GM23248 (cell line): ENCODE measurements around the gene PACSIN3. TPM values are rescaled to one million over a fixed set of nuclear protein-coding genes. Genes with fewer than 3 reads are reported as not detected.

Experiments used
- DNase-seq: peaks from one replicate; pipeline ENCODE4 v3.0.0-alpha.2; 2015
- H2AFZ ChIP-seq: fragments of 200-600 bp; sonication (generic); 2 replicates; pipeline ENCODE4 v1.6.1; 2016; ENCODE audit warnings: antibody characterized with exemption
- H3F3A ChIP-seq: fragments of 200-600 bp; sonication (generic); 2 replicates; pipeline ENCODE4 v1.6.1; 2016; ENCODE audit warnings: mild to moderate bottlenecking, antibody characterized with exemption, mixed run types; ENCODE audit not compliant: insufficient read depth
- H3K27ac ChIP-seq: fragments of 200-600 bp; sonication (generic); 2 replicates; pipeline ENCODE4 v1.5.1; 2016; ENCODE audit warnings: mild to moderate bottlenecking
- H3K27me3 ChIP-seq: fragments of 200-600 bp; sonication (generic); replicated peaks from 2 replicates; pipeline ENCODE4 v1.6.1; 2016; ENCODE audit warnings: mild to moderate bottlenecking; ENCODE audit not compliant: insufficient read depth
- H3K36me3 ChIP-seq: fragments of 200-600 bp; sonication (generic); 2 replicates; pipeline ENCODE4 v1.6.1; 2016; ENCODE audit warnings: low read depth, mild to moderate bottlenecking
- H3K4me1 ChIP-seq: fragments of 200-600 bp; sonication (generic); 2 replicates; pipeline ENCODE4 v1.6.1; 2016; ENCODE audit warnings: mild to moderate bottlenecking; ENCODE audit not compliant: insufficient read depth
- H3K4me2 ChIP-seq: fragments of 200-600 bp; sonication (generic); one replicate; pipeline ENCODE4 v1.6.1; 2016; ENCODE audit warnings: mild to moderate bottlenecking; ENCODE audit not compliant: unreplicated experiment
- H3K4me3 ChIP-seq: fragments of 200-600 bp; sonication (generic); 2 replicates; pipeline ENCODE4 v1.5.1; 2016; ENCODE audit warnings: mild to moderate bottlenecking
- H3K79me2 ChIP-seq: fragments of 200-600 bp; sonication (generic); 2 replicates; pipeline ENCODE4 v1.6.1; 2016; ENCODE audit warnings: mild to moderate bottlenecking; ENCODE audit not compliant: insufficient read depth
- H3K9ac ChIP-seq: fragments of 200-600 bp; sonication (generic); 2 replicates; pipeline ENCODE4 v1.6.1; 2016; ENCODE audit warnings: mild to moderate bottlenecking
- H3K9me2 ChIP-seq: fragments of 200-600 bp; sonication (generic); 2 replicates; pipeline ENCODE4 v1.6.1; 2016; ENCODE audit warnings: mixed run types, mild to moderate bottlenecking, moderate library complexity; ENCODE audit not compliant: insufficient read depth
- H3K9me3 ChIP-seq: fragments of 200-600 bp; sonication (generic); one replicate; pipeline ENCODE4 v1.6.1; 2017; ENCODE audit warnings: low read depth
- H4K20me1 ChIP-seq: fragments of 200-600 bp; sonication (generic); 2 replicates; pipeline ENCODE4 v1.6.0; 2016; ENCODE audit not compliant: insufficient read depth
- EZH2 ChIP-seq: fragments of 200-600 bp; sonication (generic); IDR thresholded peaks from 2 replicates; pipeline ENCODE4 v1.6.1; 2018; ENCODE audit warnings: antibody characterized with exemption, mild to moderate bottlenecking; ENCODE audit not compliant: insufficient read depth, poor library complexity, severe bottlenecking
- EZH2phosphoT487 ChIP-seq: fragments of 200-600 bp; sonication (generic); IDR thresholded peaks from 2 replicates; pipeline ENCODE4 v1.6.1; 2018; ENCODE audit warnings: antibody characterized with exemption, moderate library complexity, mild to moderate bottlenecking, low read depth; ENCODE audit not compliant: insufficient read depth
- WGBS, 2 experiments: methylation state at CpG; one replicate each; pipeline ENCODE4 v1.1.6; 2015 to 2017; ENCODE audit warnings: low lambda C conversion rate in 2 of 2, low coverage in 1 of 2; ENCODE audit errors: missing lambda C conversion rate in 2 of 2; 5-methylcytosine and 5-hydroxymethylcytosine counted together
- in situ Hi-C: fragments of 300-500 bp; cut with MboI; formaldehyde crosslinking; loops from 2 replicates; pipeline ENCODE4 v1.15.0; 2020
- polyA plus RNA-seq: library from polyadenylated mRNA; unstranded; fragments of >200 nt; fragmentation: Nextera tagmentation; extraction: Ambion mirVana; gene quantifications from 2 replicates; pipeline ENCODE4 v1.2.1, GENCODE V29; 2016
- total RNA-seq: library from RNA; depleted of rRNA; stranded (reverse); fragments of >200 nt; shearing (Covaris generic); gene quantifications from 2 replicates; pipeline ENCODE4 v1.2.3, GENCODE V29; 2014

PACSIN3 gene
- total and polyA plus RNA-seq, 2 experiments from 2014 or later, result 9.7 to 13.6 TPM

GRCh38 chr11:47163898-47164297 lies 22.3 kb downstream of the PACSIN3 start:
- no peaks in the 10 kb centered on the region for H3K9me2 ChIP-seq
- H3K36me3 ChIP-seq, result peaks cover 19% of the 10 kb centered on the region; the same call in 1 of the 2 replicates
- H3K4me1 ChIP-seq, result no peaks in the 10 kb centered on the region
- no peak overlapping the region for H3K27ac ChIP-seq
- no peak for DNase-seq
- TF ChIP-seq EZH2, result no peak
- H3K9me3 ChIP-seq, result no peaks in the 10 kb centered on the region
- WGBS, 2 experiments, result 78 to 82% methylated on average over 15 of the region's 15 CpGs
- H4K20me1 ChIP-seq, result no peaks in the 10 kb centered on the region
- H3K79me2 ChIP-seq, result peaks cover 23% of the 10 kb centered on the region
- no peak overlapping the region for H2AFZ ChIP-seq
- H3K4me2 ChIP-seq, result no peak overlapping the region
- H3K9ac ChIP-seq, result no peak overlapping the region
- H3F3A ChIP-seq, result peaks cover 6% of the 10 kb centered on the region; the same call in 1 of the 2 replicates
- no peaks in the 10 kb centered on the region for H3K27me3 ChIP-seq
- in situ Hi-C loops, result no loop called here
- no peak overlapping the region for H3K4me3 ChIP-seq

DNA sequence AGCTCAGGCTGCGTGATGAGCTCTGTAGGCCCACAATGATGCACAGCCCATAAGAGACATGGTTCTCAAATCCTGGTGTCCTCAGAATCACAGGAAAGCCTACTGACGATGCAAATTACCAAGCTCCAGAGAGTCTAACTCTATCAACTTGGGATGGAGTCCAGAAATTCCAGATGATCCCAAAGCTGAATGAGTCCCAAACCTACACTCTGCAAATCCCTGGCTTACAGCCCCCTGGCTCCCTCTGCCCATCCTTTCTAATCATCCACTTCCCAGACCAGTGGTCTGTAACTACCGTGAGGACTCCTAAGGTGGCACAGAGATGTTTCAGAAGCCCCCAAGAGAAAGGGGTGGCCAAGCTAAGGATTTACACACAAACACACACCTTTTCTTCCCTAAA lies 23.0 kb downstream of the PACSIN3 start:
- peaks cover 6% of the 10 kb centered on the region; the same call in 1 of the 2 replicates for H3F3A ChIP-seq
- H3K9ac ChIP-seq, result no peak overlapping the region
- no peaks in the 10 kb centered on the region for H3K27me3 ChIP-seq
- H3K79me2 ChIP-seq, result peaks cover 16% of the 10 kb centered on the region
- TF ChIP-seq EZH2 (no peak), EZH2phosphoT487 (no peak)
- H3K36me3 ChIP-seq, result peaks cover 12% of the 10 kb centered on the region; the same call in 1 of the 2 replicates
- H3K4me1 ChIP-seq, result no peaks in the 10 kb centered on the region
- H2AFZ ChIP-seq, result no peak overlapping the region
- in situ Hi-C loops, result no loop called here
- no peak for DNase-seq
- WGBS, 2 experiments, result 52 to 54% methylated on average over 3 of the region's 3 CpGs
- H3K4me2 ChIP-seq, result no peak overlapping the region
- H3K9me2 ChIP-seq, result no peaks in the 10 kb centered on the region
- no peak overlapping the region for H3K4me3 ChIP-seq
- no peaks in the 10 kb centered on the region for H3K9me3 ChIP-seq
- no peaks in the 10 kb centered on the region for H4K20me1 ChIP-seq
- no peak overlapping the region for H3K27ac ChIP-seq

DNA sequence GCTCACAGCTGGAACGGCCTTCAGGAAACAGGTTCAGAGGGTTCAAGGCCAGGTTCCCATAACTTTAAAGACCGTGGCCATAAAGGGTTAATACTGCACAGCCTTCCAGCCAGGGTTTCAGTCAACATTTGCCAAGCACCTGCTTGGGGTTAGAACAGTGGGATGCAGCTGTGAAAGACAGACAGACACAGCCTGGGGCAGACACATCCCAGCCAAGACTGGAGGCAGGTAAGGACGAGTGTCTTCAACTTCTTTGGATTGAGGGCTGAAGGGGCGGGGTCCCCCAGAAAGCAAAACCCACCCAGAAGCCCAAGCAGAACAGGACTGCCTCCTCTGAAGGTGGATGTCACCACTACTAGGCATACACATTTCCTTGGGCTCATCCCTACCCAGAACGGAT lies 23.8 kb downstream of the PACSIN3 start:
- Histone ChIP-seq H3K4me3 (no peak overlapping the region), H4K20me1 (no peaks in the 10 kb centered on the region), H3K36me3 (peaks cover 4% of the 10 kb centered on the region; the same call in 1 of the 2 replicates), H3K27ac (no peak overlapping the region), H3K9me2 (no peaks in the 10 kb centered on the region), H3K4me2 (no peak overlapping the region), H3K79me2 (peaks cover 9% of the 10 kb centered on the region), H3K9me3 (no peaks in the 10 kb centered on the region), H3K9ac (no peak overlapping the region), H3K27me3 (no peaks in the 10 kb centered on the region), H2AFZ (no peak overlapping the region), H3K4me1 (no peaks in the 10 kb centered on the region), H3F3A (peaks cover 6% of the 10 kb centered on the region; the same call in 1 of the 2 replicates)
- TF ChIP-seq EZH2 (no peak), EZH2phosphoT487 (no peak)
- in situ Hi-C loops, result no loop called here
- DNase-seq, result no peak
- WGBS, 2 experiments, result 63 to 66% methylated on average over 5 of the region's 5 CpGs

DNA sequence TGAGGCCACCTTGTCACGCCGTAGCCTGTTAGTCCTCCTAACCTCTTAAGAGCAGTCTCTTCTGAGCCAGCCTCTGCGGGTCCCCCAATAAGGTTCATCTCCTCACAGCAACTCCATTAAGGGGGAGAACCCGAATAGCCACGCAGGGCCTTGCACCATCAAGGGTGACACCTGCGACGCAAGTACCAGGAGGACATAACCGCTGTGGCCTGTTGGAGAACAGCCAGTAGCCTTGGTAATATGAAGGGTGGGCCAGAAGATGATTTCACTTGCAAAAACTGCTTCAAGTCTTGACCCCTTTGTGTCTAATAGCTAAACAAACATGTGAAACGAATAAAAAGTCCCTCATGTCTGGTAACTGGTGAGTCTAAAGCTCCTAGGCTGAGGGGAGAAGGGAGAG lies 24.3 kb downstream of the PACSIN3 start:
- no peaks in the 10 kb centered on the region for H3K9me3 ChIP-seq
- no peaks in the 10 kb centered on the region for H3K9me2 ChIP-seq
- peaks cover 6% of the 10 kb centered on the region; the same call in 1 of the 2 replicates for H3F3A ChIP-seq
- no peaks in the 10 kb centered on the region for H3K27me3 ChIP-seq
- no peak overlapping the region for H2AFZ ChIP-seq
- H3K27ac ChIP-seq, result no peak overlapping the region
- H3K4me1 ChIP-seq, result no peaks in the 10 kb centered on the region
- no peak overlapping the region for H3K4me2 ChIP-seq
- DNase-seq, result peak; percentile 35
- TF ChIP-seq EZH2, result no peak
- no peak for TF ChIP-seq EZH2phosphoT487
- 36 to 46% methylated on average over 9 of the region's 9 CpGs for WGBS, 2 experiments
- no peaks in the 10 kb centered on the region for H4K20me1 ChIP-seq
- in situ Hi-C loops, result no loop called here
- 0 out of 2 replicates have a peak, but pooled peaks cover 3% of the 10 kb centered on the region for H3K36me3 ChIP-seq
- no peak overlapping the region for H3K4me3 ChIP-seq
- H3K79me2 ChIP-seq, result peaks cover 3% of the 10 kb centered on the region
- H3K9ac ChIP-seq, result no peak overlapping the region
